ENCODE measurements around the gene SF3B1. TPM values are rescaled to one million over a fixed set of nuclear protein-coding genes. Genes with fewer than 3 reads are reported as not detected.

Gene SF3B1
- total and polyA plus RNA-seq, 2 of the 13 experiments (the other 11 are each of a cell fraction or from before 2014, with no cell fraction given), result 387 to 750 TPM

DNA sequence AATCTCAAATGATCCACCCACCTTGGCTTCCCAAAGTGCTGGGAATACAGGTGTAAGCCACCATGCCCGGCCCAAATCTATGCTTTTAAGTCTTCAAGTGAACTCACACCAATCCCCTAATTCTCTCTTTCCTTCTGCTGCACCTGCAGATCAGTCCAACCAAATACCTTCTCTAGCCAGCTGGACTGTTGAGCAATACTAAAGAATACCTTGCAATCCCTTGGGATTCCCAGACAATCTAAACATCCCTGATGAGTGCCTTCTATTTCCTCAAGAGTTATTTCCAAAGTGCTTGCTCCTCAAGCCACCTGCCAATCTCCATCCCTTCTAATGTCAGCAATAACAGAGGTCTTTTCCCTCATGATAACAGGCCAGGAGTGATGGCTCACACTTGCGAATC, 48.6 kb downstream of the SF3B1 start:
- no TSS peak for BruUV-seq (replicated peaks)
- POLR2A ChIA-PET, result no interaction called here

GRCh38 chr2:197383825-197384224, 51.0 kb downstream of the SF3B1 start:
- Histone ChIP-seq H3K27me3 (ENCODE audit: control insufficient read depth in 1 of 2, insufficient read depth in 2 of 2, low read length in 2 of 2) (peaks cover 0 to 11% of the 10 kb centered on the region in 2 experiments; a peak in 1 of 5 replicates), H3K9ac (ENCODE audit: insufficient read depth, low read depth, low read length) (no peak overlapping the region), H3K4me1 (ENCODE audit: insufficient read depth, low read length) (0 out of 2 replicates have a peak, but pooled peaks cover 2% of the 10 kb centered on the region), H3K4me2 (ENCODE audit: low read depth, low read length) (no peak overlapping the region), H2AFZ (ENCODE audit: low read length) (no peak overlapping the region), H3K4me3 (replicated peaks in 1 of 3; ENCODE audit: insufficient read depth in 1 of 3, low read depth in 2 of 3, low read length in 3 of 3) (no peak overlapping the region), H4K20me1 (ENCODE audit: insufficient read depth, low read length) (no peaks in the 10 kb centered on the region), H3K9me3 (ENCODE audit: low read length) (no peaks in the 10 kb centered on the region), H3K36me3 (replicated peaks in 1 of 2; ENCODE audit: control insufficient read depth in 1 of 2, insufficient read depth in 2 of 2, low read length in 2 of 2) (no peaks in the 10 kb centered on the region), H3K79me2 (ENCODE audit: insufficient read depth, low read length) (no peaks in the 10 kb centered on the region), H3K27ac (ENCODE audit: extremely low read length, insufficient read depth, low read length) (no peak overlapping the region)
- no peak for DNase-seq (ENCODE audit: low spot score)
- no TSS peak for BruUV-seq (replicated peaks)
- WGBS (ENCODE audit: low lambda C conversion rate), result 7% methylated on average over 4 of the region's 4 CpGs
- in situ Hi-C loops (cut with HindIII; ENCODE audit: extremely low pct_ligation_motif_present, low pct_unique_long_range_greater_than_20kb) (loop anchor here (5.0 to 25.0 kb wide), 3 partner anchors 197 to 622 kb away; no protein-coding TSS in a partner anchor), intact Hi-C loops (cut with micrococcal nuclease; ENCODE audit: unreplicated experiment) (no loop called here)
- FAIRE-seq, result no peak
- POLR2A ChIA-PET, result no interaction called here
- ATAC-seq, result peak; percentile 57
- CTCF ChIA-PET (ENCODE audit: low intra/inter-chr PET ratio, low total read pairs), result no interaction called here
- 0 out of 2 replicates have a peak, but pooled peaks have one; percentile 17 for TF ChIP-seq SMC3 (IDR thresholded peaks at IDR 0.05; ENCODE audit: low read length)
- no peak for TF ChIP-seq PREB (CRISPR knock-in tag; IDR thresholded peaks at IDR 0.05)
- TF ChIP-seq, protein P1, sequence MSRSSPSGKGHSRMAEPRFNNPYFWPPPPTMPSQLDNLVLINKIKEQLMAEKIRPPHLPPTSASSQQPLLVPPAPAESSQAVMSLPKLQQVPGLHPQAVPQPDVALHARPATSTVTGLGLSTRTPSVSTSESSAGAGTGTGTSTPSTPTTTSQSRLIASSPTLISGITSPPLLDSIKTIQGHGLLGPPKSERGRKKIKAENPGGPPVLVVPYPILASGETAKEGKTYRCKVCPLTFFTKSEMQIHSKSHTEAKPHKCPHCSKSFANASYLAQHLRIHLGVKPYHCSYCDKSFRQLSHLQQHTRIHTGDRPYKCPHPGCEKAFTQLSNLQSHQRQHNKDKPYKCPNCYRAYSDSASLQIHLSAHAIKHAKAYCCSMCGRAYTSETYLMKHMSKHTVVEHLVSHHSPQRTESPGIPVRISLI (CRISPR knock-in tag; IDR thresholded peaks at IDR 0.05; ENCODE audit: borderline replicate concordance), result no peak
- TF ChIP-seq IRF1 (CRISPR knock-in tag; IDR thresholded peaks at IDR 0.05; ENCODE audit: low read depth), result no peak
- TF ChIP-seq MAFK (conservative IDR thresholded peaks at IDR 0.05 in 1 of 2, IDR thresholded peaks at IDR 0.05 in 1 of 2; ENCODE audit: low read length in 2 of 2), result 0 out of 4 replicates have a peak, but pooled peaks of 1 of the 2 experiments have one; percentile 7
- TF ChIP-seq, protein P2, sequence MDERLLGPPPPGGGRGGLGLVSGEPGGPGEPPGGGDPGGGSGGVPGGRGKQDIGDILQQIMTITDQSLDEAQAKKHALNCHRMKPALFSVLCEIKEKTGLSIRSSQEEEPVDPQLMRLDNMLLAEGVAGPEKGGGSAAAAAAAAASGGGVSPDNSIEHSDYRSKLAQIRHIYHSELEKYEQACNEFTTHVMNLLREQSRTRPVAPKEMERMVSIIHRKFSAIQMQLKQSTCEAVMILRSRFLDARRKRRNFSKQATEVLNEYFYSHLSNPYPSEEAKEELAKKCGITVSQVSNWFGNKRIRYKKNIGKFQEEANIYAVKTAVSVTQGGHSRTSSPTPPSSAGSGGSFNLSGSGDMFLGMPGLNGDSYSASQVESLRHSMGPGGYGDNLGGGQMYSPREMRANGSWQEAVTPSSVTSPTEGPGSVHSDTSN (CRISPR knock-in tag; IDR thresholded peaks at IDR 0.05), result no peak
- TF ChIP-seq ONECUT2 (CRISPR knock-in tag; IDR thresholded peaks at IDR 0.05), result no peak
- no peak for TF ChIP-seq PRDM10 (CRISPR knock-in tag; IDR thresholded peaks at IDR 0.05; ENCODE audit: low read depth)

More for the DNA sequence above, 48.6 kb downstream of the SF3B1 start:
- Histone ChIP-seq H3K9ac (ENCODE audit: insufficient read depth, low read depth, low read length) (no peak overlapping the region), H3K4me3 (replicated peaks in 1 of 3; ENCODE audit: insufficient read depth in 1 of 3, low read depth in 2 of 3, low read length in 3 of 3) (no peak overlapping the region), H3K36me3 (replicated peaks in 1 of 2; ENCODE audit: control insufficient read depth in 1 of 2, insufficient read depth in 2 of 2, low read length in 2 of 2) (peaks cover under 1 to 3% of the 10 kb centered on the region in 2 experiments; a peak in 3 of 5 replicates), H2AFZ (ENCODE audit: low read length) (no peak overlapping the region), H4K20me1 (ENCODE audit: insufficient read depth, low read length) (no peaks in the 10 kb centered on the region), H3K4me2 (ENCODE audit: low read depth, low read length) (no peak overlapping the region), H3K4me1 (ENCODE audit: insufficient read depth, low read length) (no peaks in the 10 kb centered on the region), H3K79me2 (ENCODE audit: insufficient read depth, low read length) (no peaks in the 10 kb centered on the region), H3K27me3 (ENCODE audit: control insufficient read depth in 1 of 2, insufficient read depth in 2 of 2, low read length in 2 of 2) (peaks cover 0 to 5% of the 10 kb centered on the region in 2 experiments; a peak in 1 of 5 replicates), H3K9me3 (ENCODE audit: low read length) (no peaks in the 10 kb centered on the region), H3K27ac (ENCODE audit: extremely low read length, insufficient read depth, low read length) (no peak overlapping the region)
- CTCF ChIA-PET (ENCODE audit: low intra/inter-chr PET ratio, low total read pairs), result no interaction called here
- TF ChIP-seq ZNF235 (CRISPR knock-in tag; IDR thresholded peaks at IDR 0.05; ENCODE audit: borderline replicate concordance) (no peak), CEBPB (IDR thresholded peaks at IDR 0.05; ENCODE audit: borderline replicate concordance, low read depth, low read length) (peak; percentile 70)
- FAIRE-seq, result no peak
- 34% methylated on average over 2 of the region's 2 CpGs for WGBS (ENCODE audit: low lambda C conversion rate)
- in situ Hi-C loops (cut with HindIII; ENCODE audit: extremely low pct_ligation_motif_present, low pct_unique_long_range_greater_than_20kb) (loop anchor here (10.0 to 25.0 kb wide), 2 partner anchors 389 to 624 kb away; no protein-coding TSS in a partner anchor), intact Hi-C loops (cut with micrococcal nuclease; ENCODE audit: unreplicated experiment) (no loop called here)
- no peak for DNase-seq (ENCODE audit: low spot score)
- ATAC-seq, result no peak; the same call in 2 of the 3 replicates
